Mesenteric fat pad (tissue), 1 donor: Measurements from ENCODE around the gene TMEM266. TPM values are rescaled to one million over a fixed set of nuclear protein-coding genes. Genes with fewer than 3 reads are reported as not detected.

Experiments
- DNase-seq: peaks from one replicate; pipeline ENCODE4 v3.0.0-alpha.2; 2020; ENCODE audit warnings: low spot score
- total RNA-seq: library from RNA; stranded (reverse); fragmentation: NEBNext Ultra II Directional; extraction: Animal tissue kit (Norgen Biotek cat#: 25700); gene quantifications from one replicate; pipeline ENCODE4 v1.2.1, GENCODE V29; 2021
- donor health status: DM: yes; HTN: yes; CAD: no.

The TMEM266 gene
- total RNA-seq, 1 donor from 2014 or later, result 0.19 TPM

GRCh38 chr15:76161153-76162035 is 101.6 kb downstream of the TMEM266 start:
- DNase-seq, result no peak

- DNase-seq, result no peak
These were observed 102.2 kb downstream of the TMEM266 start for GRCh38 chr15:76162036-76162398.

- no peak for DNase-seq
These were observed 103.1 kb downstream of the TMEM266 start for GRCh38 chr15:76162784-76163456.

GRCh38 chr15:76163457-76164295 is 103.9 kb downstream of the TMEM266 start:
- DNase-seq, result no peak

GRCh38 chr15:76164602-76165001 is 104.8 kb downstream of the TMEM266 start:
- no peak for DNase-seq

- DNase-seq, result no peak
These were observed 106.2 kb downstream of the TMEM266 start for GRCh38 chr15:76165951-76166350.

- DNase-seq, result no peak
These were observed 108.6 kb downstream of the TMEM266 start for GRCh38 chr15:76168237-76168984.

- no peak for DNase-seq
These were observed 109.2 kb downstream of the TMEM266 start for GRCh38 chr15:76169018-76169417.

GRCh38 chr15:76169911-76170800 is 110.4 kb downstream of the TMEM266 start:
- no peak for DNase-seq

- no peak for DNase-seq
These were observed 113.0 kb downstream of the TMEM266 start for GRCh38 chr15:76172782-76173181.

- no peak for DNase-seq
These were observed 113.6 kb downstream of the TMEM266 start for GRCh38 chr15:76173317-76173834.

- DNase-seq, result no peak
These were observed 114.9 kb downstream of the TMEM266 start for GRCh38 chr15:76174654-76175053.

- DNase-seq, result no peak
These were observed 115.7 kb downstream of the TMEM266 start for GRCh38 chr15:76175442-76175841.

- no peak for DNase-seq
These were observed 116.3 kb downstream of the TMEM266 start for GRCh38 chr15:76176059-76176458.

GRCh38 chr15:76176487-76177085 is 116.8 kb downstream of the TMEM266 start:
- DNase-seq, result no peak

GRCh38 chr15:76177491-76178040 is 117.8 kb downstream of the TMEM266 start:
- DNase-seq, result no peak

- DNase-seq, result no peak
These were observed 118.7 kb downstream of the TMEM266 start for GRCh38 chr15:76178296-76179000.

GRCh38 chr15:76179023-76179422 is 119.2 kb downstream of the TMEM266 start:
- no peak for DNase-seq
